ENCODE measurements around the gene STK10. TPM values are rescaled to one million over a fixed set of nuclear protein-coding genes. Genes with fewer than 3 reads are reported as not detected.

The STK10 gene
- total RNA-seq, 2 experiments from 2014 or later: 83.1 to 144 TPM

- H3K27ac Mint-ChIP-seq: peak overlapping the region; percentile 51
- DNase-seq (no peak), ATAC-seq (no peak)
- ChIA-PET POLR2A (interaction anchor here (0.6 kb wide), 1 partner anchor 217 kb away, joined by 3 read pairs; no protein-coding TSS in a partner anchor), CTCF (interaction anchor here (0.5 to 0.6 kb wide), 3 partner anchors 10 to 78 kb away, joined by 3 read pairs; no protein-coding TSS in a partner anchor)
- peaks cover 57% of the 10 kb centered on the region for H3K4me1 Mint-ChIP-seq
- no peaks in the 10 kb centered on the region for H3K27me3 Mint-ChIP-seq
- intact Hi-C loops (cut with DNase I, micrococcal nuclease): loop anchor here (2.0 to 5.0 kb wide), 4 partner anchors 45 to 217 kb away; partner anchors contain the start of genes STK10 (in 2 of the 2) and UBTD2 (in 1 of the 2)
- no peak overlapping the region for H3K4me3 Mint-ChIP-seq
- peaks cover 2% of the 10 kb centered on the region for H3K9me3 Mint-ChIP-seq (ENCODE audit: low read depth)
- peaks cover 68% of the 10 kb centered on the region for H3K36me3 Mint-ChIP-seq (ENCODE audit: low read depth)
These were observed 122.5 kb downstream of the STK10 start for GRCh38 chr5:172065431-172066065.

GRCh38 chr5:172064766-172065165 is 123.3 kb downstream of the STK10 start:
- ChIA-PET POLR2A (interaction anchor here (0.5 to 0.6 kb wide), 2 partner anchors 216 to 419 kb away, joined by 3 read pairs; no protein-coding TSS in a partner anchor), CTCF (interaction anchor here (1.7 kb wide), 1 partner anchor 153 kb away, joined by 8 read pairs; no protein-coding TSS in a partner anchor)
- H3K36me3 Mint-ChIP-seq (ENCODE audit: low read depth): peaks cover 74% of the 10 kb centered on the region
- no peak for ATAC-seq
- H3K4me1 Mint-ChIP-seq: peaks cover 54% of the 10 kb centered on the region
- DNase-seq: no peak
- H3K27ac Mint-ChIP-seq: peak overlapping the region; percentile 47
- intact Hi-C loops (cut with DNase I, micrococcal nuclease): loop anchor here (5.0 kb wide), 3 partner anchors 48 to 228 kb away; partner anchors contain the start of gene UBTD2 (in 1 of the 2)
- H3K27me3 Mint-ChIP-seq: no peaks in the 10 kb centered on the region
- no peak overlapping the region for H3K4me3 Mint-ChIP-seq
- peaks cover 2% of the 10 kb centered on the region for H3K9me3 Mint-ChIP-seq (ENCODE audit: low read depth)

- H3K36me3 Mint-ChIP-seq (ENCODE audit: low read depth): peaks cover 75% of the 10 kb centered on the region
- ATAC-seq: no peak
- no peak for DNase-seq
- ChIA-PET POLR2A (interaction anchor here (0.5 to 0.6 kb wide), 2 partner anchors 216 to 419 kb away, joined by 3 read pairs; no protein-coding TSS in a partner anchor), CTCF (interaction anchor here (1.7 kb wide), 1 partner anchor 153 kb away, joined by 8 read pairs; no protein-coding TSS in a partner anchor)
- H3K9me3 Mint-ChIP-seq (ENCODE audit: low read depth): peaks cover 2% of the 10 kb centered on the region
- no peak overlapping the region for H3K4me3 Mint-ChIP-seq
- no peaks in the 10 kb centered on the region for H3K27me3 Mint-ChIP-seq
- H3K27ac Mint-ChIP-seq: no peak overlapping the region
- intact Hi-C loops (cut with DNase I, micrococcal nuclease): loop anchor here in 1 of 2 experiments (5.0 kb wide), 1 partner anchor 228 kb away; no protein-coding TSS in a partner anchor
- peaks cover 54% of the 10 kb centered on the region for H3K4me1 Mint-ChIP-seq
These were observed 123.7 kb downstream of the STK10 start for GRCh38 chr5:172064358-172064757.

- Mint-ChIP-seq H3K9me3 (ENCODE audit: low read depth) (peaks cover 2% of the 10 kb centered on the region), H3K27ac (no peak overlapping the region), H3K27me3 (no peaks in the 10 kb centered on the region), H3K4me1 (peaks cover 49% of the 10 kb centered on the region), H3K4me3 (no peak overlapping the region), H3K36me3 (ENCODE audit: low read depth) (peaks cover 75% of the 10 kb centered on the region)
- ChIA-PET POLR2A (interaction anchor here (0.6 kb wide), 1 partner anchor 161 kb away, joined by 3 read pairs; no protein-coding TSS in a partner anchor), CTCF (interaction anchor here (0.6 to 1.7 kb wide), 6 partner anchors 17 to 635 kb away, joined by 3 to 8 read pairs (median 3); no protein-coding TSS in a partner anchor)
- intact Hi-C loops (cut with DNase I, micrococcal nuclease): loop anchor here in 1 of 2 experiments (5.0 kb wide), 1 partner anchor 229 kb away; no protein-coding TSS in a partner anchor
- ATAC-seq: no peak
- no peak for DNase-seq
These were observed 124.4 kb downstream of the STK10 start for GRCh38 chr5:172063463-172064235.

GRCh38 chr5:172059661-172060100 is 128.3 kb downstream of the STK10 start:
- Mint-ChIP-seq H3K4me1 (peaks cover 31% of the 10 kb centered on the region), H3K27ac (no peak overlapping the region), H3K4me3 (no peak overlapping the region), H3K36me3 (ENCODE audit: low read depth) (peaks cover 59% of the 10 kb centered on the region), H3K27me3 (no peaks in the 10 kb centered on the region), H3K9me3 (ENCODE audit: low read depth) (no peaks in the 10 kb centered on the region)
- intact Hi-C loops (cut with DNase I, micrococcal nuclease): loop anchor here (1.0 to 5.0 kb wide), 2 partner anchors 147 to 233 kb away; no protein-coding TSS in a partner anchor
- DNase-seq (no peak), ATAC-seq (no peak)
- POLR2A ChIA-PET: no interaction called here
- CTCF ChIA-PET: interaction anchor here (0.7 to 3.4 kb wide), 19 partner anchors 10 to 234 kb away, joined by 3 to 31 read pairs (median 6); partner anchors contain the start of genes FBXW11 and STK10

GRCh38 chr5:172058088-172058487 is 129.9 kb downstream of the STK10 start:
- H3K27ac Mint-ChIP-seq: no peak overlapping the region
- H3K4me3 Mint-ChIP-seq: no peak overlapping the region
- peaks cover 24% of the 10 kb centered on the region for H3K4me1 Mint-ChIP-seq
- peaks cover 52% of the 10 kb centered on the region for H3K36me3 Mint-ChIP-seq (ENCODE audit: low read depth)
- ChIA-PET POLR2A (no interaction called here), CTCF (interaction anchor here (1.0 to 3.4 kb wide), 4 partner anchors 53 to 149 kb away, joined by 3 to 31 read pairs (median 8); no protein-coding TSS in a partner anchor)
- DNase-seq (no peak), ATAC-seq (no peak)
- H3K27me3 Mint-ChIP-seq: no peaks in the 10 kb centered on the region
- intact Hi-C loops (cut with DNase I, micrococcal nuclease): no loop called here
- H3K9me3 Mint-ChIP-seq (ENCODE audit: low read depth): no peaks in the 10 kb centered on the region

GRCh38 chr5:172055996-172056395 is 132.0 kb downstream of the STK10 start:
- ChIA-PET CTCF (interaction anchor here (0.7 to 1.3 kb wide), 3 partner anchors 10 to 142 kb away, joined by 3 read pairs; no protein-coding TSS in a partner anchor), POLR2A (no interaction called here)
- H3K9me3 Mint-ChIP-seq (ENCODE audit: low read depth): no peaks in the 10 kb centered on the region
- peak overlapping the region; percentile 59 for H3K27ac Mint-ChIP-seq
- H3K4me1 Mint-ChIP-seq: peaks cover 24% of the 10 kb centered on the region
- peaks cover 49% of the 10 kb centered on the region for H3K36me3 Mint-ChIP-seq (ENCODE audit: low read depth)
- no peak for DNase-seq
- H3K4me3 Mint-ChIP-seq: no peak overlapping the region
- ATAC-seq: no peak
- no peaks in the 10 kb centered on the region for H3K27me3 Mint-ChIP-seq
- intact Hi-C loops (cut with DNase I, micrococcal nuclease): no loop called here

GRCh38 chr5:172055421-172055820 is 132.6 kb downstream of the STK10 start:
- Mint-ChIP-seq H3K36me3 (ENCODE audit: low read depth) (peaks cover 50% of the 10 kb centered on the region), H3K9me3 (ENCODE audit: low read depth) (no peaks in the 10 kb centered on the region), H3K27ac (no peak overlapping the region), H3K27me3 (no peaks in the 10 kb centered on the region), H3K4me3 (no peak overlapping the region), H3K4me1 (peaks cover 24% of the 10 kb centered on the region)
- no peak for ATAC-seq
- DNase-seq: no peak
- ChIA-PET CTCF (interaction anchor here (0.7 to 0.8 kb wide), 2 partner anchors 10 to 141 kb away, joined by 3 read pairs; no protein-coding TSS in a partner anchor), POLR2A (no interaction called here)
- intact Hi-C loops (cut with DNase I, micrococcal nuclease): no loop called here

GRCh38 chr5:172054611-172055153 is 133.3 kb downstream of the STK10 start:
- intact Hi-C loops (cut with DNase I, micrococcal nuclease): no loop called here
- DNase-seq (no peak), ATAC-seq (no peak)
- Mint-ChIP-seq H3K4me1 (peaks cover 22% of the 10 kb centered on the region), H3K4me3 (no peak overlapping the region), H3K27ac (no peak overlapping the region), H3K27me3 (no peaks in the 10 kb centered on the region), H3K9me3 (ENCODE audit: low read depth) (no peaks in the 10 kb centered on the region), H3K36me3 (ENCODE audit: low read depth) (peaks cover 49% of the 10 kb centered on the region)
- ChIA-PET POLR2A (no interaction called here), CTCF (interaction anchor here (1.4 to 1.9 kb wide), 2 partner anchors 48 to 143 kb away, joined by 4 read pairs; partner anchors contain the start of gene FBXW11)

GRCh38 chr5:172052450-172053236 is 135.4 kb downstream of the STK10 start:
- Mint-ChIP-seq H3K27ac (no peak overlapping the region), H3K27me3 (no peaks in the 10 kb centered on the region), H3K36me3 (ENCODE audit: low read depth) (peaks cover 53% of the 10 kb centered on the region), H3K4me3 (no peak overlapping the region), H3K4me1 (peaks cover 16% of the 10 kb centered on the region), H3K9me3 (ENCODE audit: low read depth) (no peaks in the 10 kb centered on the region)
- intact Hi-C loops (cut with DNase I, micrococcal nuclease): no loop called here
- ChIA-PET POLR2A (interaction anchor here (0.6 to 0.7 kb wide), 2 partner anchors 26 to 257 kb away, joined by 3 read pairs; no protein-coding TSS in a partner anchor), CTCF (interaction anchor here (0.5 to 1.9 kb wide), 6 partner anchors 46 to 279 kb away, joined by 3 to 4 read pairs (median 3); partner anchors contain the start of gene FBXW11)
- ATAC-seq (no peak), DNase-seq (no peak)

All from activated CD4-positive, alpha-beta T cell treated with anti-CD3 and anti-CD28 coated beads for 36 hours (primary cell).